PFSK-1 (cell line): ENCODE results near the gene ABHD17A.

Experiments
- POLR2AphosphoS5 ChIP-seq: IDR thresholded peaks from 2 replicates; pipeline ENCODE4 v1.6.1; 2012; ENCODE audit warnings: low read depth, mild to moderate bottlenecking, control low read depth, low read length, moderate library complexity
- SIN3A ChIP-seq: IDR thresholded peaks from 2 replicates; pipeline ENCODE4 v1.6.1; 2012; ENCODE audit warnings: mild to moderate bottlenecking, low read length, moderate library complexity, borderline replicate concordance; ENCODE audit not compliant: insufficient read depth
- TAF1 ChIP-seq: IDR thresholded peaks from 2 replicates; pipeline ENCODE4 v1.6.1; 2012; ENCODE audit warnings: low read length, control low read depth, borderline replicate concordance; ENCODE audit not compliant: insufficient read depth
- TF ChIP-seq, protein P1 (sequence below), 2 experiments: IDR thresholded peaks; 2 replicates each; pipeline versions ENCODE4 v1.6.1 to v1.8.0; 2011 to 2012; ENCODE audit warnings: low read depth in 2 of 2, low read length in 2 of 2, control low read depth in 1 of 2, inconsistent platforms in 1 of 2, mild to moderate bottlenecking in 1 of 2, moderate library complexity in 1 of 2; ENCODE audit not compliant: insufficient read depth in 1 of 2

DNA sequence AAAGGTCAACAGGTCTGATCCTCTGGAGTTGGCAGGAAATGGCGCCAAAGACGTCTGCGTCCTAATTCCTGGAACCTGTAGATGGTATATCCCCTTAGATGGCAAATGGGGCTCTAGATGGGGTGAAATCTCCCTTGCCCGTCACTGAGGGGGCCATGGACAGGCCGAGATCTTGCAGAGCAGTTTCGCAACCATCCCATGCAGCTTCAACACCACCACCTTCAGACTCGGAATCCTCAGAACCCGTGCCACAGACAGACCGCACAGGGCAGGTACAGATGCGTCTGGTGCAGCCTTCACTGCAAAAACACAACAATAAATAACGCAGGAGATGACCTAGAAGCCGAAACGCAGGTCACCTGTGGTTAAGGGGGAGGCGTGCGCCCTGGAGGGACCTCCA, 54.7 kb downstream of the ABHD17A start:
- TF ChIP-seq SIN3A, result no peak
- TF ChIP-seq, protein P1, sequence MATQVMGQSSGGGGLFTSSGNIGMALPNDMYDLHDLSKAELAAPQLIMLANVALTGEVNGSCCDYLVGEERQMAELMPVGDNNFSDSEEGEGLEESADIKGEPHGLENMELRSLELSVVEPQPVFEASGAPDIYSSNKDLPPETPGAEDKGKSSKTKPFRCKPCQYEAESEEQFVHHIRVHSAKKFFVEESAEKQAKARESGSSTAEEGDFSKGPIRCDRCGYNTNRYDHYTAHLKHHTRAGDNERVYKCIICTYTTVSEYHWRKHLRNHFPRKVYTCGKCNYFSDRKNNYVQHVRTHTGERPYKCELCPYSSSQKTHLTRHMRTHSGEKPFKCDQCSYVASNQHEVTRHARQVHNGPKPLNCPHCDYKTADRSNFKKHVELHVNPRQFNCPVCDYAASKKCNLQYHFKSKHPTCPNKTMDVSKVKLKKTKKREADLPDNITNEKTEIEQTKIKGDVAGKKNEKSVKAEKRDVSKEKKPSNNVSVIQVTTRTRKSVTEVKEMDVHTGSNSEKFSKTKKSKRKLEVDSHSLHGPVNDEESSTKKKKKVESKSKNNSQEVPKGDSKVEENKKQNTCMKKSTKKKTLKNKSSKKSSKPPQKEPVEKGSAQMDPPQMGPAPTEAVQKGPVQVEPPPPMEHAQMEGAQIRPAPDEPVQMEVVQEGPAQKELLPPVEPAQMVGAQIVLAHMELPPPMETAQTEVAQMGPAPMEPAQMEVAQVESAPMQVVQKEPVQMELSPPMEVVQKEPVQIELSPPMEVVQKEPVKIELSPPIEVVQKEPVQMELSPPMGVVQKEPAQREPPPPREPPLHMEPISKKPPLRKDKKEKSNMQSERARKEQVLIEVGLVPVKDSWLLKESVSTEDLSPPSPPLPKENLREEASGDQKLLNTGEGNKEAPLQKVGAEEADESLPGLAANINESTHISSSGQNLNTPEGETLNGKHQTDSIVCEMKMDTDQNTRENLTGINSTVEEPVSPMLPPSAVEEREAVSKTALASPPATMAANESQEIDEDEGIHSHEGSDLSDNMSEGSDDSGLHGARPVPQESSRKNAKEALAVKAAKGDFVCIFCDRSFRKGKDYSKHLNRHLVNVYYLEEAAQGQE (IDR thresholded peaks at IDR 0.05; ENCODE audit: insufficient read depth in 1 of 2, low read depth in 2 of 2, low read length in 2 of 2), result no peak
- TF ChIP-seq POLR2AphosphoS5, result no peak
- TF ChIP-seq TAF1, result no peak
